ENCODE results near the gene SH3YL1.

Gene SH3YL1

GRCh38 chr2:258933-259332 lies 4.9 kb downstream of the SH3YL1 start:
- no peaks in the 10 kb centered on the region for H3K9me2 ChIP-seq (replicated peaks; ENCODE audit: control insufficient read depth, low read length)
- H3F3A ChIP-seq (ENCODE audit: control insufficient read depth, insufficient read depth) = 0 out of 2 replicates have a peak, but pooled peaks cover 3% of the 10 kb centered on the region
- H3K36me3 ChIP-seq (ENCODE audit: control insufficient read depth, low read length) = no peaks in the 10 kb centered on the region
- no peak overlapping the region for H3K4me3 ChIP-seq (ENCODE audit: low read length)
- TF ChIP-seq CTCF (IDR thresholded peaks at IDR 0.05; ENCODE audit: low read depth, low read length, poor library complexity, severe bottlenecking) = no peak
- TF ChIP-seq EZH2phosphoT487 (IDR thresholded peaks at IDR 0.05; ENCODE audit: borderline replicate concordance, low read length) = no peak
- peaks cover 4% of the 10 kb centered on the region for H3K4me1 ChIP-seq (ENCODE audit: control insufficient read depth, low read length)
- H3K79me2 ChIP-seq (ENCODE audit: control insufficient read depth, low read length) = peaks cover 9% of the 10 kb centered on the region
- H4K20me1 ChIP-seq (ENCODE audit: control insufficient read depth, insufficient read depth, low read depth, low read length) = no peaks in the 10 kb centered on the region
- H3K4me2 ChIP-seq (ENCODE audit: low read length) = no peak overlapping the region
- H3K9me3 ChIP-seq (ENCODE audit: control insufficient read depth, insufficient read depth, low read length) = peaks cover 8% of the 10 kb centered on the region
- H3K27me3 ChIP-seq (ENCODE audit: control insufficient read depth, low read length) = no peaks in the 10 kb centered on the region
- no peak overlapping the region for H3K27ac ChIP-seq (ENCODE audit: low read depth, low read length)

- Histone ChIP-seq H3F3A (ENCODE audit: control insufficient read depth, insufficient read depth) (0 out of 2 replicates have a peak, but pooled peaks cover 3% of the 10 kb centered on the region), H3K4me3 (ENCODE audit: low read length) (no peak overlapping the region), H3K27ac (ENCODE audit: low read depth, low read length) (no peak overlapping the region), H3K4me2 (ENCODE audit: low read length) (no peak overlapping the region), H4K20me1 (ENCODE audit: control insufficient read depth, insufficient read depth, low read depth, low read length) (no peaks in the 10 kb centered on the region), H3K36me3 (ENCODE audit: control insufficient read depth, low read length) (no peaks in the 10 kb centered on the region), H3K4me1 (ENCODE audit: control insufficient read depth, low read length) (no peaks in the 10 kb centered on the region), H3K79me2 (ENCODE audit: control insufficient read depth, low read length) (no peaks in the 10 kb centered on the region), H3K9me2 (replicated peaks; ENCODE audit: control insufficient read depth, low read length) (no peaks in the 10 kb centered on the region), H3K27me3 (ENCODE audit: control insufficient read depth, low read length) (no peaks in the 10 kb centered on the region), H3K9me3 (ENCODE audit: control insufficient read depth, insufficient read depth, low read length) (peaks cover 8% of the 10 kb centered on the region)
- TF ChIP-seq CTCF (IDR thresholded peaks at IDR 0.05; ENCODE audit: low read depth, low read length, poor library complexity, severe bottlenecking) = no peak
- no peak for TF ChIP-seq EZH2phosphoT487 (IDR thresholded peaks at IDR 0.05; ENCODE audit: borderline replicate concordance, low read length)
Observed at GRCh38 chr2:257842-258241, 6.0 kb downstream of the SH3YL1 start.

GRCh38 chr2:257429-257828 lies 6.4 kb downstream of the SH3YL1 start:
- 0 out of 2 replicates have a peak, but pooled peaks cover 3% of the 10 kb centered on the region for H3F3A ChIP-seq (ENCODE audit: control insufficient read depth, insufficient read depth)
- no peaks in the 10 kb centered on the region for H3K4me1 ChIP-seq (ENCODE audit: control insufficient read depth, low read length)
- no peak overlapping the region for H3K4me2 ChIP-seq (ENCODE audit: low read length)
- no peak overlapping the region for H3K4me3 ChIP-seq (ENCODE audit: low read length)
- no peaks in the 10 kb centered on the region for H3K79me2 ChIP-seq (ENCODE audit: control insufficient read depth, low read length)
- H3K9me3 ChIP-seq (ENCODE audit: control insufficient read depth, insufficient read depth, low read length) = peaks cover 8% of the 10 kb centered on the region
- no peak overlapping the region for H3K27ac ChIP-seq (ENCODE audit: low read depth, low read length)
- H3K27me3 ChIP-seq (ENCODE audit: control insufficient read depth, low read length) = no peaks in the 10 kb centered on the region
- TF ChIP-seq EZH2phosphoT487 (IDR thresholded peaks at IDR 0.05; ENCODE audit: borderline replicate concordance, low read length) (no peak), CTCF (IDR thresholded peaks at IDR 0.05; ENCODE audit: low read depth, low read length, poor library complexity, severe bottlenecking) (no peak)
- H3K9me2 ChIP-seq (replicated peaks; ENCODE audit: control insufficient read depth, low read length) = no peaks in the 10 kb centered on the region
- H3K36me3 ChIP-seq (ENCODE audit: control insufficient read depth, low read length) = no peaks in the 10 kb centered on the region
- no peaks in the 10 kb centered on the region for H4K20me1 ChIP-seq (ENCODE audit: control insufficient read depth, insufficient read depth, low read depth, low read length)
